HG02884 (cell line): ENCODE measurements around the gene HPSE.
"Not testable (repeated sequence)": the region's sequence is repeated elsewhere in the genome, so short reads cannot be mapped to it uniquely, and the experiment has no call there.

Experiments
- ATAC-seq: cut with Tn5 transposase; IDR thresholded peaks from one replicate; pipeline ENCODE4 v1.9.1; 2021; ENCODE audit warnings: mild to moderate bottlenecking, moderate library complexity; ENCODE audit not compliant: unreplicated experiment

The HPSE gene

GRCh38 chr4:83335701-83336100 is 1.1 kb upstream of the HPSE start:
- ATAC-seq: no peak

- ATAC-seq: no peak
These were observed 2.7 kb downstream of the HPSE start for GRCh38 chr4:83331956-83332355.

GRCh38 chr4:83329521-83330110 is 5.0 kb downstream of the HPSE start:
- no peak for ATAC-seq

GRCh38 chr4:83328521-83329187 is 6.0 kb downstream of the HPSE start:
- ATAC-seq: no peak

GRCh38 chr4:83326546-83326945 is 8.1 kb downstream of the HPSE start:
- no peak for ATAC-seq

- ATAC-seq: not testable (repeated sequence)
These were observed 9.3 kb downstream of the HPSE start for GRCh38 chr4:83325306-83325705.

- ATAC-seq: no peak
These were observed 11.5 kb downstream of the HPSE start for GRCh38 chr4:83323136-83323535.

GRCh38 chr4:83320548-83320947 is 14.1 kb downstream of the HPSE start:
- no peak for ATAC-seq

GRCh38 chr4:83318666-83319065 is 16.0 kb downstream of the HPSE start:
- no peak for ATAC-seq

GRCh38 chr4:83317671-83318070 is 17.0 kb downstream of the HPSE start:
- no peak for ATAC-seq

- no peak for ATAC-seq
These were observed 18.0 kb downstream of the HPSE start for GRCh38 chr4:83316459-83317165.

- ATAC-seq: no peak
These were observed 19.2 kb downstream of the HPSE start for GRCh38 chr4:83315341-83315870.

- ATAC-seq: no peak
These were observed 26.0 kb downstream of the HPSE start for GRCh38 chr4:83308672-83309071.

GRCh38 chr4:83307920-83308319 is 26.7 kb downstream of the HPSE start:
- ATAC-seq: no peak

GRCh38 chr4:83305187-83305586 is 29.5 kb downstream of the HPSE start:
- no peak for ATAC-seq

GRCh38 chr4:83297548-83298260 is 36.9 kb downstream of the HPSE start:
- no peak for ATAC-seq

GRCh38 chr4:83293305-83294046 is 41.2 kb downstream of the HPSE start:
- ATAC-seq: no peak

- ATAC-seq: not testable (repeated sequence)
These were observed 44.4 kb downstream of the HPSE start for GRCh38 chr4:83290059-83290774.

GRCh38 chr4:83288381-83288780 is 46.3 kb downstream of the HPSE start:
- not testable (repeated sequence) for ATAC-seq

GRCh38 chr4:83285055-83285407 is 49.6 kb downstream of the HPSE start:
- no peak for ATAC-seq
